Stimulated activated CD8-positive, alpha-beta memory T cell treated with anti-CD3 and anti-CD28 coated beads, Interleukin-15, amount 100 ng/mL, for 1 hour (primary cell): ENCODE measurements around the gene RPTOR.

Experiments
- DNase-seq: peaks from one replicate; pipeline ENCODE4 v3.0.0-alpha.2; 2020; ENCODE audit warnings: low read depth

The RPTOR gene

GRCh38 chr17:80668375-80669148 lies 123.9 kb downstream of the RPTOR start:
- no peak for DNase-seq

- DNase-seq, result no peak
Measured at GRCh38 chr17:80671039-80671824, 126.6 kb downstream of the RPTOR start.

- DNase-seq, result no peak
Measured at GRCh38 chr17:80671825-80672110, 127.1 kb downstream of the RPTOR start.

GRCh38 chr17:80673152-80673920 lies 128.7 kb downstream of the RPTOR start:
- no peak for DNase-seq

GRCh38 chr17:80675438-80676095 lies 130.9 kb downstream of the RPTOR start:
- DNase-seq, result no peak

GRCh38 chr17:80676096-80676466 lies 131.4 kb downstream of the RPTOR start:
- DNase-seq, result no peak

GRCh38 chr17:80676564-80676963 lies 131.9 kb downstream of the RPTOR start:
- DNase-seq, result no peak

- no peak for DNase-seq
Measured at GRCh38 chr17:80677214-80677756, 132.6 kb downstream of the RPTOR start.

- DNase-seq, result no peak
Measured at GRCh38 chr17:80679816-80680215, 135.2 kb downstream of the RPTOR start.

GRCh38 chr17:80681215-80681614 lies 136.6 kb downstream of the RPTOR start:
- DNase-seq, result no peak

GRCh38 chr17:80682372-80682771 lies 137.7 kb downstream of the RPTOR start:
- DNase-seq, result no peak

GRCh38 chr17:80683625-80684104 lies 139.0 kb downstream of the RPTOR start:
- DNase-seq, result no peak

GRCh38 chr17:80687839-80688238 lies 143.2 kb downstream of the RPTOR start:
- DNase-seq, result no peak

GRCh38 chr17:80689129-80689619 lies 144.5 kb downstream of the RPTOR start:
- DNase-seq, result no peak

GRCh38 chr17:80691784-80692183 lies 147.1 kb downstream of the RPTOR start:
- no peak for DNase-seq

GRCh38 chr17:80692931-80693467 lies 148.4 kb downstream of the RPTOR start:
- no peak for DNase-seq

- DNase-seq, result no peak
Measured at GRCh38 chr17:80693511-80693910, 148.9 kb downstream of the RPTOR start.

GRCh38 chr17:80694085-80694991 lies 149.7 kb downstream of the RPTOR start:
- no peak for DNase-seq

GRCh38 chr17:80694992-80695912 lies 150.6 kb downstream of the RPTOR start:
- no peak for DNase-seq
